B cell (primary cell): ENCODE measurements around the gene ARRB1.
"Not testable (repeated sequence)": the region's sequence is repeated elsewhere in the genome, so short reads cannot be mapped to it uniquely, and the experiment has no call there.

ENCODE experiments used
- CTCF ChIP-seq: fragments of 200-600 bp; IDR thresholded peaks from one replicate; pipeline ENCODE4 v1.8.0; 2022; ENCODE audit warnings: antibody characterized with exemption, mild to moderate bottlenecking
- EZH2 ChIP-seq: IDR thresholded peaks from 2 replicates; pipeline ENCODE4 v1.6.1; 2012; ENCODE audit warnings: borderline replicate concordance, low read depth, mild to moderate bottlenecking, moderate library complexity, low read length; ENCODE audit not compliant: insufficient read depth, poor library complexity, severe bottlenecking

- TF ChIP-seq CTCF, EZH2: not testable (repeated sequence)
Observed at GRCh38 chr11:75274716-75275115, 76.7 kb downstream of the ARRB1 start.
